Right lobe of liver (tissue), 6 donors: ENCODE measurements around the gene KIAA0825. TPM values are rescaled to one million over a fixed set of nuclear protein-coding genes. Genes with fewer than 3 reads are reported as not detected.
A peak's percentile ranks its signal among the peaks of the same experiment; 100 is the strongest.

ENCODE experiments used
- ATAC-seq, 4 donors: fragments of 200-7000 bp; cut with Tn5 transposase; one replicate each; pipeline ENCODE4 v1.9.1; 2020; ENCODE audit warnings: mild to moderate bottlenecking in 4 of 4, moderate library complexity in 4 of 4
- DNase-seq, 3 donors: peaks; one replicate each; pipeline ENCODE4 v3.0.0-alpha.2; 2020
- H3K27ac ChIP-seq, 3 donors: fragments of 200-600 bp; one replicate each; pipeline ENCODE4 v1.8.0; 2022
- H3K27me3 ChIP-seq, 2 donors: fragments of 200-600 bp; one replicate each; pipeline ENCODE4 v1.8.0; 2022
- H3K36me3 ChIP-seq, 4 donors: fragments of 200-600 bp; sonication (generic) in 1 of 4; one replicate each; pipeline versions ENCODE4 v1.5.1 to v1.8.0; 2017 to 2022; ENCODE audit warnings: control low read depth in 1 of 4
- H3K4me1 ChIP-seq, 4 donors: fragments of 200-600 bp; sonication (generic) in 1 of 4; one replicate each; pipeline versions ENCODE4 v1.5.1 to v1.8.0; 2017 to 2022; ENCODE audit warnings: control low read depth in 1 of 4
- H3K4me3 ChIP-seq, 3 donors: fragments of 200-600 bp; one replicate each; pipeline ENCODE4 v1.8.0; 2022
- H3K9me3 ChIP-seq, 4 donors: fragments of 200-600 bp; sonication (generic) in 1 of 4; one replicate each; pipeline versions ENCODE4 v1.5.1 to v1.8.0; 2017 to 2022; ENCODE audit warnings: control low read depth in 1 of 4
- POLR2A ChIP-seq: fragments of 450-650 bp; IDR thresholded peaks from one replicate; pipeline ENCODE4 v1.6.1; 2017; ENCODE audit warnings: antibody characterized with exemption, mild to moderate bottlenecking
- WGBS: methylation state at CpG from one replicate; pipeline ENCODE4 v1.1.6; 2018; ENCODE audit warnings: low coverage, low lambda C conversion rate; ENCODE audit not compliant: insufficient coverage; ENCODE audit errors: missing lambda C conversion rate; 5-methylcytosine and 5-hydroxymethylcytosine counted together
- intact Hi-C, 2 donors: fragments of 100-400 bp; cut with DNase I; formaldehyde crosslinking; loops; one replicate each; pipeline versions ENCODE4 v1.11.2 to v1.14.1; 2022
- total RNA-seq, 6 experiments: library from RNA; depleted of rRNA in 2 of 6; stranded (reverse); fragments of >200 nt in 2 of 6; fragmentation: NEBNext Ultra II Directional in 3 of 6; extraction: Animal tissue kit (Norgen Biotek cat#: 25700) in 3 of 6; gene quantifications; one replicate each; pipeline versions ENCODE4 v1.1.0 to v1.2.4, GENCODE V29; 2016 to 2023
- TF ChIP-seq, protein P1 (sequence below), 4 donors: fragments of 200-600 bp in 3 of 4; fragments of 450-650 bp in 1 of 4; IDR thresholded peaks; one replicate each; pipeline versions ENCODE4 v1.5.1 to v1.8.0; 2016 to 2022; ENCODE audit warnings: antibody characterized with exemption in 4 of 4, mild to moderate bottlenecking in 2 of 4
- donor health status: DM: no; HTN: yes; CAD: no.
- donor health status: DM: no; HTN: no; CAD: no.
- donor health status: DM: no; HTN: no; CAD: no.
- donor health status: DM: no; HTN: yes; CAD: no.
- donor health status: DM: no; HTN: yes; CAD: no.

Gene KIAA0825
- total RNA-seq, 6 experiments from 2014 or later: 0.86 to 3.2 (median 1.7) TPM

DNA sequence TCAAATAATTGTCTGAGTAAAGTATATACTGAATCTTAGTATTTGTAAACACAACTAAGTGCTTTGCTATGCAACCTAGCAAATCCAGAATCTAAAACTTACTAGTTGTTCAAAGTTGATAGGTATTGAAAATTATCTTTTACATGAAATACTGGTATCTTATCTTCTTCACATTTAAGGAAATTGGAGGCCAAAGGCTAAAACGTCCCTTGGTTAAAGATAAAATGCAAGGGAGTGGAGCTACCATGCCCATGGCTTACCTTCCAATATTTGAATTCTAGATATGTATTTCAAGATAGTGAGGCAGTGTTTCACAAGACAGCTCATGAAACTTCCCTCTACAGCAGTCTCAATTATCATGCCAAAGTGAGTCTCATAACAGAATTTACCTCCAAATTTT lies 373.5 kb downstream of the KIAA0825 start:
- intact Hi-C loops: no loop called here
- Histone ChIP-seq H3K4me1 (peaks cover 0 to 15% (median 4%) of the 10 kb centered on the region in 4 donors), H3K27me3 (no peaks in the 10 kb centered on the region), H3K9me3 (no peaks in the 10 kb centered on the region), H3K36me3 (no peaks in the 10 kb centered on the region), H3K4me3 (no peak overlapping the region), H3K27ac (no peak overlapping the region)
- ATAC-seq (no peak), DNase-seq (no peak)
- TF ChIP-seq POLR2A: no peak
- TF ChIP-seq, protein P1, sequence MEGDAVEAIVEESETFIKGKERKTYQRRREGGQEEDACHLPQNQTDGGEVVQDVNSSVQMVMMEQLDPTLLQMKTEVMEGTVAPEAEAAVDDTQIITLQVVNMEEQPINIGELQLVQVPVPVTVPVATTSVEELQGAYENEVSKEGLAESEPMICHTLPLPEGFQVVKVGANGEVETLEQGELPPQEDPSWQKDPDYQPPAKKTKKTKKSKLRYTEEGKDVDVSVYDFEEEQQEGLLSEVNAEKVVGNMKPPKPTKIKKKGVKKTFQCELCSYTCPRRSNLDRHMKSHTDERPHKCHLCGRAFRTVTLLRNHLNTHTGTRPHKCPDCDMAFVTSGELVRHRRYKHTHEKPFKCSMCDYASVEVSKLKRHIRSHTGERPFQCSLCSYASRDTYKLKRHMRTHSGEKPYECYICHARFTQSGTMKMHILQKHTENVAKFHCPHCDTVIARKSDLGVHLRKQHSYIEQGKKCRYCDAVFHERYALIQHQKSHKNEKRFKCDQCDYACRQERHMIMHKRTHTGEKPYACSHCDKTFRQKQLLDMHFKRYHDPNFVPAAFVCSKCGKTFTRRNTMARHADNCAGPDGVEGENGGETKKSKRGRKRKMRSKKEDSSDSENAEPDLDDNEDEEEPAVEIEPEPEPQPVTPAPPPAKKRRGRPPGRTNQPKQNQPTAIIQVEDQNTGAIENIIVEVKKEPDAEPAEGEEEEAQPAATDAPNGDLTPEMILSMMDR (IDR thresholded peaks at IDR 0.05): no peak
- 7% methylated on average over 1 of the region's 1 CpG for WGBS

DNA sequence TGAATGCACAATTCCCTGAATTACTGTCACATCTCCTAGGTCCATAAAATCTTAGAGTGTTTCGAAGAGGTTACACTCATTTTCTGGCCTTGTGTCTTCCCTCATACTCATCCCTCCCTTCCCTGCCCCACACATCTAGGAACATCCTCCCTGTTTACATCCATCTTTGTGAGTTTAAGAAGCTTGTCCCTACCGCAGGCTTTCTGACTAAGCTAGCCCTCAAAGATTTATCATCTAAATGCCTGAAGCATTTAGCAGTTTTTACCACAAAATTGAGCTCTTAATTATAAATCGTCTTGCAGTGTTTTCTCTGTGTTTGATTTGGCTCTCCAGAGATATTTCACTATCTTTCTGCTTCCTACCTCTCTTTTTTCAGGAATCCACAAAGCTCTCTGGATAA lies 374.8 kb downstream of the KIAA0825 start:
- H3K4me1 ChIP-seq: peaks cover 0 to 16% (median 5%) of the 10 kb centered on the region in 4 donors
- no peak for DNase-seq
- TF ChIP-seq POLR2A: no peak
- TF ChIP-seq, protein P1 (IDR thresholded peaks at IDR 0.05): no peak
- WGBS: 41% methylated on average over 3 of the region's 3 CpGs
- H3K27me3 ChIP-seq: no peaks in the 10 kb centered on the region
- no peaks in the 10 kb centered on the region for H3K36me3 ChIP-seq
- no peak overlapping the region for H3K27ac ChIP-seq
- no peak overlapping the region for H3K4me3 ChIP-seq
- no peaks in the 10 kb centered on the region for H3K9me3 ChIP-seq
- ATAC-seq: no peak
- intact Hi-C loops: no loop called here

GRCh38 chr5:94240993-94241651 lies 377.3 kb downstream of the KIAA0825 start:
- no peaks in the 10 kb centered on the region for H3K36me3 ChIP-seq
- TF ChIP-seq, protein P1 (IDR thresholded peaks at IDR 0.05): no peak
- TF ChIP-seq POLR2A: no peak
- H3K27ac ChIP-seq: peak overlapping the region; percentile 29 to 74 (median 70)
- peak overlapping the region in 2 of 3 donors; percentile 2 to 12 for H3K4me3 ChIP-seq
- H3K4me1 ChIP-seq: peaks cover 0 to 16% (median 5%) of the 10 kb centered on the region in 4 donors
- H3K27me3 ChIP-seq: no peaks in the 10 kb centered on the region
- H3K9me3 ChIP-seq: no peaks in the 10 kb centered on the region
- intact Hi-C loops: no loop called here
- DNase-seq (peak in 2 of 3 donors; percentile 30 to 80), ATAC-seq (peak; percentile 91 to 96 (median 93))
- 18% methylated on average over 3 of the region's 3 CpGs for WGBS

- intact Hi-C loops: no loop called here
- no peak for DNase-seq
- H3K27ac ChIP-seq: peak overlapping the region in 2 of 3 donors; percentile 58 to 74
- TF ChIP-seq, protein P1 (IDR thresholded peaks at IDR 0.05): no peak
- no peak for TF ChIP-seq POLR2A
- H3K4me3 ChIP-seq: peak overlapping the region in 2 of 3 donors; percentile 2 to 12
- ATAC-seq: peak; percentile 30 to 55 (median 44)
- H3K27me3 ChIP-seq: no peaks in the 10 kb centered on the region
- peaks cover 0 to 16% (median 5%) of the 10 kb centered on the region in 4 donors for H3K4me1 ChIP-seq
- no peaks in the 10 kb centered on the region for H3K9me3 ChIP-seq
- 25% methylated on average over 5 of the region's 5 CpGs for WGBS
- H3K36me3 ChIP-seq: no peaks in the 10 kb centered on the region
Measured at GRCh38 chr5:94240596-94240992, 377.8 kb downstream of the KIAA0825 start.
